AML-193 (cell line): ENCODE measurements around the gene SEL1L2.

Experiments
- DNase-seq, 2 experiments: peaks; one replicate each; lab custom pipeline; 2025; lab: John Stamatoyannopoulos, UW

The SEL1L2 gene

DNA sequence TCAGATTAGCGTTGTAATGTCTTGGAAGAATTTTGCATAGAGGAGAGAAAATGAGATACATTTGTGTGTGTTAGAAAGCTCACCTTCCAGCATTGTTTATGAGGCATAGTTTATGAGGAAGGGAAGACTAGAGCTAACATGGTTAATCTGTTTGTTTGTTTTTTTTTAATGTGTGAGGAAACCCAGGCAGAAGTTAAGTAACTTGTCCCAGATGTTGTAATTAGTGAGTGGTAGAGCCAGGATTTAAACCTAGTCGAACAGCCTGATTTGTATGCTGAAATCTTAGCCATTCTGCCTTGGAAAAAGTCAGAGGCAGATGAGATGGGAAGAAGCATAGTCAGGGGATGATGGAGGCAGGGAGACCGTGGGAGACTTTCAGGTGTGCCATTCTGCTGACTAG is 176.5 kb downstream of the SEL1L2 start:
- no peak for DNase-seq

DNA sequence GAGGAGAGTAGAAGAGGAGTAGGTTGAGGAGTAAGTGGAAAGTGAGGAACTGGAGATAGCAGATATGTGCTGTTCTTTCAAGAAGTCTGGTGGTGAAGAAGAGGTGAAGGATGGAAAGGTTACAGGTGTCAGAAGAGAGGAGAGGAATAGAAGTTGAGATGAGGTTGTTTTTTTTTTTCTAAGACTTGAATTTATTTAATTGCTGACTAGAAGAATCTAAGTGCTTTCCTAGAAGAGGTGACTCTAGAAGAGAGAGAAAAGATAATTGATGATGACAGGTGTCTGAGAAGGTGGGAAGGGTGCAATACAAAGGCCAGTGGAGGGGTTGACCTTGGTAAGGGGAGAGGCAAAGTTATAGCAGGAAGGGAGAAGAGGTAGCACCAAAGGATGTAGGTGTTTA is 180.0 kb downstream of the SEL1L2 start:
- DNase-seq = no peak

GRCh38 chr20:13809855-13810254 is 180.6 kb downstream of the SEL1L2 start:
- DNase-seq = no peak

- DNase-seq = no peak
These were observed 181.0 kb downstream of the SEL1L2 start for GRCh38 chr20:13809373-13809772.

DNA sequence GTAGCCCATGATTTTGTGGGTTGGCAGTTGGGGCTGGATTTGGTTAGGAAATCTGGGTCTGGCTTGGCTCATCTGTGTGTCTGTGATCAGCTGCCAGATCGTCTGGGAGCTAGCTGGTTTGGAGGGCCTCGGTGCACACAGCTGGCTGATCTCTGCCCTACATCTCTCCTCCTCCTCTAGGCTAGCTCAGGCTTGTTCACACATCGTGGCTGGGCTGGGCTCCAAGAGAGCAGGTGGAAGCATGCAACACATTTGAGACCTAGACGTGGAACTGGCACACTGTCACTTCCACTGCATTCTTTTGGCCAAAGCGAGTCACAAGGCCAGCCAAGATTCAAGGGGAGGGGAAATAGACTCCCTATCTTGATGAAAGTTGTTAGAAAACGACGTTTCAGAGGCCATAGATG is 189.7 kb downstream of the SEL1L2 start:
- no peak for DNase-seq

- DNase-seq = no peak
These were observed 190.4 kb downstream of the SEL1L2 start for GRCh38 chr20:13799974-13800373.
